IPS DF 6.9 (cell line): ENCODE results near the gene MB21D2.

ENCODE experiments used
- DNase-seq: peaks from one replicate; pipeline ENCODE4 v3.0.0-alpha.2; 2013; ENCODE audit warnings: low read depth, low spot score
- H3K27ac ChIP-seq: one replicate; pipeline ENCODE4 v1.5.1; 2013; ENCODE audit warnings: low read length, control low read depth
- H3K27me3 ChIP-seq: 2 replicates; pipeline ENCODE4 v1.6.1; 2013; ENCODE audit warnings: mild to moderate bottlenecking, low read length; ENCODE audit not compliant: control insufficient read depth, insufficient read depth
- H3K36me3 ChIP-seq: 2 replicates; pipeline ENCODE4 v1.6.1; 2013; ENCODE audit warnings: low read length; ENCODE audit not compliant: control insufficient read depth, insufficient read depth
- H3K4me1 ChIP-seq: 2 replicates; pipeline ENCODE4 v1.6.1; 2013; ENCODE audit warnings: low read length; ENCODE audit not compliant: control insufficient read depth, insufficient read depth
- H3K4me3 ChIP-seq: 2 replicates; pipeline ENCODE4 v1.5.1; 2013; ENCODE audit warnings: mild to moderate bottlenecking, low read length
- H3K9me3 ChIP-seq: 2 replicates; pipeline ENCODE4 v1.6.1; 2013; ENCODE audit warnings: low read length, inconsistent platforms; ENCODE audit not compliant: control insufficient read depth, insufficient read depth
- WGBS: extraction: QIAGEN DNeasy Blood & Tissue Kit; methylation state at CpG from one replicate; pipeline ENCODE4 v1.1.7; 2013; ENCODE audit warnings: mixed read lengths, missing lambda C conversion rate; ENCODE audit not compliant: insufficient read length, insufficient coverage; 5-methylcytosine and 5-hydroxymethylcytosine counted together

MB21D2 gene

DNA sequence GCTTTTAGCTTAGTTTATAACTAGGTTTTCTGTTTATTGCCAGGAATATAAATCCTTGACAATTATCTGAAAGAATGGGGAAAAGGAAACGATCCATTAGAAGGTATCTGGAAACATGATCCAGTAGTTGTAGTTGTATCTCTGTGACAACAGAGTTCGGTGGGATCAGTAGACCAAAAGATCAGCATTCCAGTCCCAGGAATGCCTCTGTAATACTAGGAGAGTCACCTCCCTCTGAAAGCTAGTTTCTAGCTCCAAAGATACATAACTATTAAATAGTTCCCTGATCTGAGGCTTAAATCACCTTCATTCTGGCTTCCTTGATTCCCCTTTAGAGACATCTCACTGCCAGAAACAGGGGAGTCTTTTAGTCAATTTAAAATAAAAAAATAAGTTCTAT is 34.1 kb downstream of the MB21D2 start:
- Histone ChIP-seq H3K4me3 (no peak overlapping the region), H3K9me3 (no peaks in the 10 kb centered on the region), H3K4me1 (peaks cover 2% of the 10 kb centered on the region; the same call in 1 of the 2 replicates), H3K36me3 (no peaks in the 10 kb centered on the region), H3K27me3 (no peaks in the 10 kb centered on the region), H3K27ac (no peak overlapping the region)
- DNase-seq: no peak
- WGBS: no CpG with 5 or more reads among the region's 2 CpGs

- Histone ChIP-seq H3K27me3 (no peaks in the 10 kb centered on the region), H3K4me1 (peaks cover 2% of the 10 kb centered on the region; the same call in 1 of the 2 replicates), H3K9me3 (no peaks in the 10 kb centered on the region), H3K36me3 (no peaks in the 10 kb centered on the region), H3K27ac (no peak overlapping the region), H3K4me3 (no peak overlapping the region)
- no CpG with 5 or more reads among the region's 7 CpGs for WGBS
- no peak for DNase-seq
These were observed 36.4 kb downstream of the MB21D2 start for GRCh38 chr3:192881159-192881786.

- H3K27me3 ChIP-seq: no peaks in the 10 kb centered on the region
- H3K9me3 ChIP-seq: no peaks in the 10 kb centered on the region
- peaks cover 2% of the 10 kb centered on the region; the same call in 1 of the 2 replicates for H3K4me1 ChIP-seq
- no peak overlapping the region for H3K4me3 ChIP-seq
- no peak for DNase-seq
- no peak overlapping the region for H3K27ac ChIP-seq
- H3K36me3 ChIP-seq: no peaks in the 10 kb centered on the region
- no CpG with 5 or more reads among the region's 6 CpGs for WGBS
These were observed 37.3 kb downstream of the MB21D2 start for GRCh38 chr3:192880313-192880712.

DNA sequence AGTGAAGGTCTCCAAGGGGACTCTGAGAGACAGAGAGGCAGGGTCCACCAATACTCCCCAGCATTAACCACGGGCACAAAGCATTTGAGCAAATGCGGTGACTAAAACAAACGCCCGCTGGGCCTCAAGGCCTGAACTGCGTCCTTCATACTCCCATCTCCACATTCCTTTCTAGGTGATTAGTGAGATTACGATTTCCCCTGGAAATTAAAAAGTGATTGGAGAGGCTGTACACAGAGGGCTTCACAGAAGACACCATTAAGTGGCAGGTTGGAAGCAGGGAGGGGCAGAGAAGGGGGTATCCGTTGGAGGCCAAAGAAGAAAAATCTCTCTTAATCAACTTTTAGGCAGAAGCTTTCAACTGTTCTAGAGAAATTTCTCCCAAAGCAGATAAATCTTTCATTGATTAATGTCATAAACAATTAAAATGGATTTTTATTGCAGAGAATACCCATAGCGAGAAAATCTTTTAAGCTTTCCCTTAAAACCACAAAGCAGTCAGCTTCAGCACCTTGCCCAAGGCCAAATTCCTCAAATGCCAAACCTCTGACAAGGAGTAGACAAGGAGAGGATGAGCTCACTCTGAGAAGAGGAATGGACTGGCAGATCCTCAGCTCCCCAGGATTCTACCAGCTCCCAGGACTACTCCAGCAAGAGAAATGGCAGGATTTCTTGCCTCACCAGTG is 38.2 kb downstream of the MB21D2 start:
- WGBS: no CpG with 5 or more reads among the region's 8 CpGs
- Histone ChIP-seq H3K27me3 (no peaks in the 10 kb centered on the region), H3K27ac (no peak overlapping the region), H3K4me3 (no peak overlapping the region), H3K36me3 (no peaks in the 10 kb centered on the region), H3K9me3 (no peaks in the 10 kb centered on the region), H3K4me1 (peaks cover 2% of the 10 kb centered on the region; the same call in 1 of the 2 replicates)
- DNase-seq: peak; percentile 57

DNA sequence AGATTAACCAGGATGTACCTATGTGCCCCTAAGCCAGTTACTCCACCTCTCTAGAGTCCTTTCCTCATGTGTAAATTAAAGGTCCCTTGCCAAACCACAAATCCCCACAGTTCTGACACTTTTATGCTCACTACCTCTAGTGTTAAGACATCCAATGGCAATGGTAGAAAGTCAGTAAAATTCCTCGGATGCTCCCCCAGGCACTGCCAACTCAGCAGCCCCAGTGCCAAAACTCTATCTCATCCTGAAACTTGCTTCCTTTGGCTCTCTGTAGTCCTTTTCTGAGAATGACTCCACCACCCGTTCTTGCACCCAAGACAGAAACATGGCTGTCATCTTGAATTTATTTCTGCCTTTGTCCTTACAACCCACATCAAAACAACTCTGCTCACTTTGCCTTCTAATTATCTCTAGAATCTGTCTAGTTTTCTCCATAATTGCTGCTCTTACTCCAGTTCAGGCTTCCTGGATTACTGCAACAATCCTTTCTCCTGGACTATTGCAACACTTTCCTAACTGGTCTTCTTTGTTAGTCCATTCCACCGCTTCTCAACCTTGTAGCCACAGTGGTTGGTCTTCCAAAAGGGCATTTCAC is 41.6 kb downstream of the MB21D2 start:
- Histone ChIP-seq H3K9me3 (no peaks in the 10 kb centered on the region), H3K27ac (no peak overlapping the region), H3K4me1 (peaks cover 2% of the 10 kb centered on the region; the same call in 1 of the 2 replicates), H3K27me3 (no peaks in the 10 kb centered on the region), H3K36me3 (no peaks in the 10 kb centered on the region), H3K4me3 (no peak overlapping the region)
- WGBS: no CpG with 5 or more reads among the region's 3 CpGs
- no peak for DNase-seq

GRCh38 chr3:192870822-192871221 is 46.8 kb downstream of the MB21D2 start:
- Histone ChIP-seq H3K4me1 (peaks cover 2% of the 10 kb centered on the region), H3K27ac (no peak overlapping the region), H3K36me3 (no peaks in the 10 kb centered on the region), H3K27me3 (no peaks in the 10 kb centered on the region), H3K4me3 (no peak overlapping the region), H3K9me3 (no peaks in the 10 kb centered on the region)
- no peak for DNase-seq
- WGBS: no CpG with 5 or more reads among the region's 5 CpGs

DNA sequence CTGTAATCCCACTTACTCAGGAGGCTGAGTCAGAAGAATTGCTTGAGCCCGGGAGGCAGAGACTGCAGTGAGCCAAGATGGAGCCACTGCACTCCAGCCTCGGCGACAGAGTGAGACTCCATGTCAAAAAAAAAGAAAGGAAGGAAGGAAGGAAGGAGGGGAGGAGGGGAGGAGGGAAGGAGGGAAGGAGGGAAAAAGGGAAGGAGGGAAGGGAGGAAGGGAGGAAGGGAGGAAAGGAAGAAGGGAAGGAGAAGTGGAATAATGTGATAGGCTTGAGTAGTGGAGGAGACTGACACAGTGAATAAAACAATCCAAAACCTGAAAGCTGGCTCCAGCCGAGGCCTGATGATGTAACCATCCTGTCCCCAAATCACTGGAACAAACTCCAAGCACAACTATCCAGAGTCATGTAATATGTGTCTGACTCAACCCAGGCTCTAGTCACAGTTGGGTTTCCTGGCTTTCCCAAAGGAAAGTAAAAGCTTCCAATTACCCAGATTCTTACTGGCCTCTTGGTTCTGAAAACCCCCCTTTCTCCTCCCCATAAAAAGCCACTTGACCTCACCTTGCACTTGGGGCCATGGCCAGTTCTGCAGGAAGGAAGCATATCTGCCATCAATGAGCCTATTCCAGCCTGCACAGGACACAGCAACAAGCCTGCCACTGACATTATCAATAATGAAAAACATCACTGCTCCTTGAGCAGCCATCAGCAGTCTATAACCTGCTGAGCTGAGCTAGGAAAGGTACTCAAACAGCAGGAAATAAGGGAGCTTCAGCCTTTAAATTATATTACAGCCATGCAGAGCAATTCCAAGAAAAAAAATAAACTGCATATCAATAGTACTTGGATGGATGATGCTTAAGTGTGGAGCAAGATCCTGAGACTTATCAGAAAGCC is 48.3 kb downstream of the MB21D2 start:
- no peaks in the 10 kb centered on the region for H3K9me3 ChIP-seq
- H3K4me1 ChIP-seq: peaks cover 2% of the 10 kb centered on the region
- no peak overlapping the region for H3K27ac ChIP-seq
- H3K4me3 ChIP-seq: no peak overlapping the region
- no peaks in the 10 kb centered on the region for H3K27me3 ChIP-seq
- no peak for DNase-seq
- no peaks in the 10 kb centered on the region for H3K36me3 ChIP-seq
- no CpG with 5 or more reads among the region's 4 CpGs for WGBS

DNA sequence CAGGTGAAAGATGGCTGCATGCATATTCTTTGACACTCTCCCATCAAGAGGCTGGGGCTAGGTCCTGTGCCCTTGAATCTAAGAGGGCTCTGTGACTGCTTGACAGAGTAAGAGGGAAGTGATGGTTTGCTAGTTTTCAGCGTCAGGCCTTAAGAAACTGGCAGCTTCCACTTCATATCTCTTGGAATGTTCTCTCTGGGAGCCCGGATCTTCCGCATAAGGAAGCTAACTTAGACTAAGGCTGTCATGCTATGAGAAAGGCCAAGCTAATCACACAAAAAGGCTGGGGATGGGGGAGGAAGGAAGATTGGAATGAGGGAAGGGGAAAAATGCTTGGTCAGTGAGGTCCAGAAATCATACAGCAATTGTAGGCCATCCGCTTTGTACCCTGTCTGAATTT is 50.0 kb downstream of the MB21D2 start:
- WGBS: no CpG with 5 or more reads among the region's 4 CpGs
- no peak for DNase-seq
- Histone ChIP-seq H3K4me1 (peaks cover 2% of the 10 kb centered on the region), H3K9me3 (no peaks in the 10 kb centered on the region), H3K27ac (no peak overlapping the region), H3K27me3 (no peaks in the 10 kb centered on the region), H3K4me3 (no peak overlapping the region), H3K36me3 (no peaks in the 10 kb centered on the region)

- no CpG with 5 or more reads among the region's 3 CpGs for WGBS
- H3K4me1 ChIP-seq: peaks cover 2% of the 10 kb centered on the region
- no peak overlapping the region for H3K4me3 ChIP-seq
- no peaks in the 10 kb centered on the region for H3K27me3 ChIP-seq
- H3K36me3 ChIP-seq: no peaks in the 10 kb centered on the region
- no peaks in the 10 kb centered on the region for H3K9me3 ChIP-seq
- no peak overlapping the region for H3K27ac ChIP-seq
- DNase-seq: no peak
These were observed 50.9 kb downstream of the MB21D2 start for GRCh38 chr3:192866804-192867203.

DNA sequence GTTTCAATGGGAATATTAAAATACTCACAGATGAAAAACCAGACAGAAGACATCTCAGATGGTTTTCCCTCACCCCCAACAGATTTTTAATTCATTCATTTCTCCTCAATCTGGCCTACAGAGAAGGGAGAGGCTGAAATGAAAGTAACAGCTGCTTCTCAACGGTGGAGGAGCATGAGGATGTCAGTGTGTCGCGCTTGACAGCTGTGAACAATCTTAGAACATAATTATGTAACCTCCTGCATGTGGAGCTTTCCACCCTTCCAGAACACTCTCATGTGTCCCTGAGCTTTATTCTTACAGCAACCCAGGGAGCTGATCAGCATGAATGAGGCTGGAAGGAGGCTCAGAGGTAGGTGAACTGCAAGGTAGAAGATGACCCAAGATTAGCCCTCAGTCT is 52.7 kb downstream of the MB21D2 start:
- no peak for DNase-seq
- no CpG with 5 or more reads among the region's 3 CpGs for WGBS
- no peaks in the 10 kb centered on the region for H3K9me3 ChIP-seq
- peaks cover 2% of the 10 kb centered on the region for H3K4me1 ChIP-seq
- no peaks in the 10 kb centered on the region for H3K36me3 ChIP-seq
- no peak overlapping the region for H3K4me3 ChIP-seq
- H3K27me3 ChIP-seq: no peaks in the 10 kb centered on the region
- no peak overlapping the region for H3K27ac ChIP-seq
